ENCODE data around the gene PHF19. TPM values are rescaled to one million over a fixed set of nuclear protein-coding genes. Genes with fewer than 3 reads are reported as not detected.

The PHF19 gene
- total RNA-seq, 2 experiments from 2014 or later = 331 to 351 TPM

- ChIA-PET POLR2A (no interaction called here), CTCF (interaction anchor here (0.6 to 3.9 kb wide), 5 partner anchors 12 to 107 kb away, joined by 3 to 18 read pairs (median 3); no protein-coding TSS in a partner anchor)
- no peak for DNase-seq
- Mint-ChIP-seq H3K27me3 (no peaks in the 10 kb centered on the region), H3K36me3 (ENCODE audit: low read depth) (peaks cover 76% of the 10 kb centered on the region), H3K9me3 (no peaks in the 10 kb centered on the region), H3K27ac (peak overlapping the region; percentile 96), H3K4me3 (peak overlapping the region; percentile 90), H3K4me1 (peaks cover 79% of the 10 kb centered on the region)
Measured at GRCh38 chr9:120874226-120875194, 2.5 kb downstream of the PHF19 start.

GRCh38 chr9:120873512-120873911 lies 3.5 kb downstream of the PHF19 start:
- H3K27ac Mint-ChIP-seq = peak overlapping the region; percentile 96
- no peak for DNase-seq
- ChIA-PET POLR2A (interaction anchor here (0.9 to 1.7 kb wide), 3 partner anchors 24 to 56 kb away, joined by 3 to 6 read pairs (median 4); no protein-coding TSS in a partner anchor), CTCF (interaction anchor here (1.1 to 3.9 kb wide), 6 partner anchors 9 to 52 kb away, joined by 3 to 18 read pairs (median 4); no protein-coding TSS in a partner anchor)
- peak overlapping the region; percentile 90 for H3K4me3 Mint-ChIP-seq
- H3K4me1 Mint-ChIP-seq = peaks cover 75% of the 10 kb centered on the region
- H3K27me3 Mint-ChIP-seq = no peaks in the 10 kb centered on the region
- H3K36me3 Mint-ChIP-seq (ENCODE audit: low read depth) = peaks cover 78% of the 10 kb centered on the region
- no peaks in the 10 kb centered on the region for H3K9me3 Mint-ChIP-seq

GRCh38 chr9:120872791-120873502 lies 4.0 kb downstream of the PHF19 start:
- H3K4me3 Mint-ChIP-seq = peak overlapping the region; percentile 15
- H3K4me1 Mint-ChIP-seq = peaks cover 75% of the 10 kb centered on the region
- POLR2A ChIA-PET = interaction anchor here (0.6 to 1.7 kb wide), 6 partner anchors 19 to 56 kb away, joined by 3 to 9 read pairs (median 4); no protein-coding TSS in a partner anchor
- no peaks in the 10 kb centered on the region for H3K27me3 Mint-ChIP-seq
- no peaks in the 10 kb centered on the region for H3K9me3 Mint-ChIP-seq
- DNase-seq = no peak
- H3K36me3 Mint-ChIP-seq (ENCODE audit: low read depth) = peaks cover 80% of the 10 kb centered on the region
- peak overlapping the region; percentile 96 for H3K27ac Mint-ChIP-seq
- CTCF ChIA-PET = interaction anchor here (0.7 to 3.9 kb wide), 8 partner anchors 10 to 183 kb away, joined by 3 to 18 read pairs (median 4); no protein-coding TSS in a partner anchor

GRCh38 chr9:120870206-120870605 lies 6.8 kb downstream of the PHF19 start:
- no peaks in the 10 kb centered on the region for H3K9me3 Mint-ChIP-seq
- ChIA-PET CTCF (interaction anchor here (0.6 to 1.9 kb wide), 9 partner anchors 11 to 69 kb away, joined by 3 to 7 read pairs (median 4); no protein-coding TSS in a partner anchor), POLR2A (interaction anchor here (0.9 kb wide), 1 partner anchor 46 kb away, joined by 3 read pairs; no protein-coding TSS in a partner anchor)
- peaks cover 71% of the 10 kb centered on the region for H3K4me1 Mint-ChIP-seq
- no peak for DNase-seq
- peaks cover 85% of the 10 kb centered on the region for H3K36me3 Mint-ChIP-seq (ENCODE audit: low read depth)
- H3K4me3 Mint-ChIP-seq = no peak overlapping the region
- peak overlapping the region; percentile 92 for H3K27ac Mint-ChIP-seq
- H3K27me3 Mint-ChIP-seq = no peaks in the 10 kb centered on the region

GRCh38 chr9:120869726-120870125 lies 7.3 kb downstream of the PHF19 start:
- POLR2A ChIA-PET = interaction anchor here (0.9 kb wide), 1 partner anchor 47 kb away, joined by 3 read pairs; no protein-coding TSS in a partner anchor
- no peaks in the 10 kb centered on the region for H3K9me3 Mint-ChIP-seq
- H3K27ac Mint-ChIP-seq = peak overlapping the region; percentile 92
- CTCF ChIA-PET = interaction anchor here (0.6 to 1.9 kb wide), 12 partner anchors 10 to 864 kb away, joined by 3 to 7 read pairs (median 3); no protein-coding TSS in a partner anchor
- H3K4me3 Mint-ChIP-seq = peak overlapping the region; percentile 77
- DNase-seq = no peak
- peaks cover 83% of the 10 kb centered on the region for H3K36me3 Mint-ChIP-seq (ENCODE audit: low read depth)
- H3K27me3 Mint-ChIP-seq = no peaks in the 10 kb centered on the region
- peaks cover 66% of the 10 kb centered on the region for H3K4me1 Mint-ChIP-seq

GRCh38 chr9:120869360-120869687 lies 7.7 kb downstream of the PHF19 start:
- ChIA-PET CTCF (interaction anchor here (0.6 to 1.9 kb wide), 12 partner anchors 10 to 865 kb away, joined by 3 to 7 read pairs (median 4); no protein-coding TSS in a partner anchor), POLR2A (no interaction called here)
- no peak for DNase-seq
- Mint-ChIP-seq H3K4me1 (peaks cover 62% of the 10 kb centered on the region), H3K9me3 (no peaks in the 10 kb centered on the region), H3K4me3 (peak overlapping the region; percentile 77), H3K27me3 (no peaks in the 10 kb centered on the region), H3K36me3 (ENCODE audit: low read depth) (peaks cover 79% of the 10 kb centered on the region), H3K27ac (peak overlapping the region; percentile 92)

GRCh38 chr9:120868676-120869359 lies 8.2 kb downstream of the PHF19 start:
- peak; percentile 96 for DNase-seq
- H3K27me3 Mint-ChIP-seq = no peaks in the 10 kb centered on the region
- H3K27ac Mint-ChIP-seq = peak overlapping the region; percentile 92
- peaks cover 57% of the 10 kb centered on the region for H3K4me1 Mint-ChIP-seq
- POLR2A ChIA-PET = interaction anchor here (0.5 to 1.3 kb wide), 3 partner anchors 10 to 76 kb away, joined by 3 to 6 read pairs (median 5); partner anchors contain the start of gene FBXW2
- H3K36me3 Mint-ChIP-seq (ENCODE audit: low read depth) = peaks cover 79% of the 10 kb centered on the region
- CTCF ChIA-PET = interaction anchor here (0.7 to 1.9 kb wide), 10 partner anchors 12 to 113 kb away, joined by 3 to 7 read pairs (median 4); no protein-coding TSS in a partner anchor
- H3K4me3 Mint-ChIP-seq = peak overlapping the region; percentile 77
- no peaks in the 10 kb centered on the region for H3K9me3 Mint-ChIP-seq

GRCh38 chr9:120868339-120868675 lies 8.7 kb downstream of the PHF19 start:
- no peaks in the 10 kb centered on the region for H3K27me3 Mint-ChIP-seq
- no peak for DNase-seq

GRCh38 chr9:120867676-120868338 lies 9.2 kb downstream of the PHF19 start:
- Mint-ChIP-seq H3K4me3 (peak overlapping the region; percentile 38), H3K27ac (peak overlapping the region; percentile 80), H3K4me1 (peaks cover 49% of the 10 kb centered on the region), H3K27me3 (no peaks in the 10 kb centered on the region), H3K36me3 (ENCODE audit: low read depth) (peaks cover 77% of the 10 kb centered on the region), H3K9me3 (no peaks in the 10 kb centered on the region)
- DNase-seq = no peak
- ChIA-PET POLR2A (interaction anchor here (0.5 to 1.3 kb wide), 3 partner anchors 11 to 75 kb away, joined by 3 to 6 read pairs (median 5); partner anchors contain the start of gene FBXW2), CTCF (interaction anchor here (0.8 to 1.7 kb wide), 7 partner anchors 21 to 74 kb away, joined by 3 to 6 read pairs (median 3); no protein-coding TSS in a partner anchor)

More at GRCh38 chr9:120868339-120868675, 8.7 kb downstream of the PHF19 start:
- ChIA-PET CTCF (interaction anchor here (0.7 to 1.7 kb wide), 6 partner anchors 22 to 74 kb away, joined by 3 to 6 read pairs (median 4); no protein-coding TSS in a partner anchor), POLR2A (interaction anchor here (0.5 to 1.3 kb wide), 3 partner anchors 10 to 75 kb away, joined by 3 to 6 read pairs (median 5); partner anchors contain the start of gene FBXW2)
- peaks cover 77% of the 10 kb centered on the region for H3K36me3 Mint-ChIP-seq (ENCODE audit: low read depth)
- peak overlapping the region; percentile 80 for H3K27ac Mint-ChIP-seq
- H3K9me3 Mint-ChIP-seq = no peaks in the 10 kb centered on the region
- H3K4me3 Mint-ChIP-seq = peak overlapping the region; percentile 62
- peaks cover 52% of the 10 kb centered on the region for H3K4me1 Mint-ChIP-seq

GRCh38 chr9:120866651-120867050 lies 10.3 kb downstream of the PHF19 start:
- H3K9me3 Mint-ChIP-seq = no peaks in the 10 kb centered on the region
- POLR2A ChIA-PET = no interaction called here
- peaks cover 78% of the 10 kb centered on the region for H3K36me3 Mint-ChIP-seq (ENCODE audit: low read depth)
- DNase-seq = no peak
- peak overlapping the region; percentile 57 for H3K27ac Mint-ChIP-seq
- H3K4me3 Mint-ChIP-seq = no peak overlapping the region
- CTCF ChIA-PET = interaction anchor here (0.6 to 1.7 kb wide), 7 partner anchors 20 to 260 kb away, joined by 3 to 6 read pairs (median 3); no protein-coding TSS in a partner anchor
- peaks cover 38% of the 10 kb centered on the region for H3K4me1 Mint-ChIP-seq
- H3K27me3 Mint-ChIP-seq = no peaks in the 10 kb centered on the region

GRCh38 chr9:120865809-120866208 lies 11.2 kb downstream of the PHF19 start:
- Mint-ChIP-seq H3K4me3 (no peak overlapping the region), H3K36me3 (ENCODE audit: low read depth) (peaks cover 77% of the 10 kb centered on the region), H3K9me3 (no peaks in the 10 kb centered on the region), H3K27ac (peak overlapping the region; percentile 10), H3K4me1 (peaks cover 32% of the 10 kb centered on the region), H3K27me3 (no peaks in the 10 kb centered on the region)
- CTCF ChIA-PET = interaction anchor here (1.4 kb wide), 1 partner anchor 19 kb away, joined by 5 read pairs; no protein-coding TSS in a partner anchor
- POLR2A ChIA-PET = no interaction called here
- DNase-seq = no peak

Data from activated CD4-positive, alpha-beta T cell treated with anti-CD3 and anti-CD28 coated beads, Interleukin-2, amount 10 ng/mL, durations not matched to agents 7 days and 5 days (primary cell).